WTC11 (cell line): ENCODE measurements around the gene CDK4. TPM values are rescaled to one million over a fixed set of nuclear protein-coding genes. Genes with fewer than 3 reads are reported as not detected.

Experiments
- ATAC-seq: fragments of 200-7000 bp; cut with Tn5 transposase; 2 replicates; pipeline ENCODE4 v1.10.0; 2021; ENCODE audit warnings: mild to moderate bottlenecking, moderate library complexity
- CTCF ChIA-PET: fragments of 300-600 bp; sonication (Branson Sonifier 250); formaldehyde crosslinking; loops from one replicate; lab custom pipeline; 2021; ENCODE audit warnings: antibody characterized with exemption; lab: Charles Lee
- POLR2A ChIA-PET: fragments of 350-600 bp; sonication (Branson Sonifier 250); formaldehyde crosslinking; loops from one replicate; lab custom pipeline; 2021; ENCODE audit warnings: antibody characterized with exemption; lab: Charles Lee
- DNase-seq: peaks from one replicate; pipeline ENCODE4 v3.0.0; 2021; ENCODE audit warnings: low spot score
- H3K27ac Mint-ChIP-seq: 2 replicates; pipeline ENCODE4 v1.8.0; 2021; ENCODE audit warnings: mixed read lengths
- H3K27me3 Mint-ChIP-seq: 2 replicates; pipeline ENCODE4 v1.8.0; 2021; ENCODE audit warnings: low read depth, mild to moderate bottlenecking, moderate library complexity, mixed read lengths
- H3K36me3 Mint-ChIP-seq: 2 replicates; pipeline ENCODE4 v1.8.0; 2021; ENCODE audit warnings: mixed read lengths
- H3K4me1 Mint-ChIP-seq: 2 replicates; pipeline ENCODE4 v1.8.0; 2022; ENCODE audit warnings: mixed read lengths
- H3K4me3 Mint-ChIP-seq: 2 replicates; pipeline ENCODE4 v1.8.0; 2021; ENCODE audit warnings: mild to moderate bottlenecking, moderate library complexity, mixed read lengths
- H3K9me3 Mint-ChIP-seq: 2 replicates; pipeline ENCODE4 v1.8.0; 2021; ENCODE audit warnings: mixed read lengths
- ATF1 ChIP-seq: sonication (generic); formaldehyde crosslinking; IDR thresholded peaks from 2 replicates; pipeline ENCODE4 v1.8.1; 2023; ENCODE audit warnings: mild to moderate bottlenecking, moderate library complexity, missing genetic modification reagents
- ATF3 ChIP-seq: sonication (generic); formaldehyde crosslinking; conservative IDR thresholded peaks from 2 replicates; pipeline ENCODE4 v1.8.1; 2022; ENCODE audit warnings: mild to moderate bottlenecking, missing genetic modification reagents
- CREM ChIP-seq: sonication (generic); formaldehyde crosslinking; IDR thresholded peaks from 2 replicates; pipeline ENCODE4 v1.8.1; 2022; ENCODE audit warnings: mild to moderate bottlenecking, missing genetic modification reagents, moderate library complexity
- E2F4 ChIP-seq: sonication (generic); formaldehyde crosslinking; IDR thresholded peaks from 2 replicates; pipeline ENCODE4 v1.8.1; 2022; ENCODE audit warnings: low read depth, mild to moderate bottlenecking, moderate library complexity, missing genetic modification reagents, borderline replicate concordance
- E2F5 ChIP-seq: sonication (generic); formaldehyde crosslinking; IDR thresholded peaks from 2 replicates; pipeline ENCODE4 v1.8.1; 2022; ENCODE audit warnings: mild to moderate bottlenecking, moderate library complexity, missing genetic modification reagents
- ELF4 ChIP-seq: sonication (generic); formaldehyde crosslinking; IDR thresholded peaks from 2 replicates; pipeline ENCODE4 v1.8.1; 2022; ENCODE audit warnings: low read depth, mild to moderate bottlenecking, moderate library complexity, missing genetic modification reagents
- FOXJ3 ChIP-seq: sonication (generic); formaldehyde crosslinking; IDR thresholded peaks from 2 replicates; pipeline ENCODE4 v1.9.0; 2021; ENCODE audit warnings: missing genetic modification reagents, mild to moderate bottlenecking, borderline replicate concordance
- FOXK1 ChIP-seq: sonication (generic); formaldehyde crosslinking; IDR thresholded peaks from 2 replicates; pipeline ENCODE4 v1.8.0; 2022; ENCODE audit warnings: mild to moderate bottlenecking, moderate library complexity, missing genetic modification reagents
- GRHL2 ChIP-seq: fragments of 250-450 bp; sonication (Bioruptor Pico); IDR thresholded peaks from 2 replicates; pipeline ENCODE4 v1.8.0; 2022; ENCODE audit warnings: mild to moderate bottlenecking, moderate library complexity; ENCODE audit not compliant: insufficient replicate concordance, severe bottlenecking
- HMGA2 ChIP-seq: fragments of 250-450 bp; sonication (Bioruptor Pico); IDR thresholded peaks from 2 replicates; pipeline ENCODE4 v1.4.0; 2021; ENCODE audit warnings: mild to moderate bottlenecking, moderate library complexity
- JAZF1 ChIP-seq: fragments of 250-450 bp; sonication (Bioruptor Pico); IDR thresholded peaks from 2 replicates; pipeline ENCODE4 v1.9.0; 2021; ENCODE audit warnings: moderate library complexity, mild to moderate bottlenecking, inconsistent platforms
- MLX ChIP-seq: sonication (generic); formaldehyde crosslinking; IDR thresholded peaks from 2 replicates; pipeline ENCODE4 v1.8.1; 2023; ENCODE audit warnings: mild to moderate bottlenecking, missing genetic modification reagents, moderate library complexity
- MYBL2 ChIP-seq: sonication (generic); formaldehyde crosslinking; IDR thresholded peaks from 2 replicates; pipeline ENCODE4 v1.8.1; 2023; ENCODE audit warnings: mild to moderate bottlenecking, moderate library complexity, missing genetic modification reagents
- NFATC4 ChIP-seq: fragments of 250-450 bp; sonication (Bioruptor Pico); IDR thresholded peaks from 2 replicates; pipeline ENCODE4 v1.9.0; 2021; ENCODE audit warnings: mild to moderate bottlenecking
- NR3C1 ChIP-seq: sonication (generic); formaldehyde crosslinking; conservative IDR thresholded peaks from 2 replicates; pipeline ENCODE4 v1.8.1; 2023; ENCODE audit warnings: low read depth, mild to moderate bottlenecking, missing genetic modification reagents
- OVOL2 ChIP-seq: fragments of 250-450 bp; sonication (Bioruptor Pico); IDR thresholded peaks from 2 replicates; pipeline ENCODE4 v1.9.0; 2021; ENCODE audit warnings: mild to moderate bottlenecking, borderline replicate concordance
- PREB ChIP-seq: sonication (generic); formaldehyde crosslinking; IDR thresholded peaks from 2 replicates; pipeline ENCODE4 v1.8.1; 2022; ENCODE audit warnings: mild to moderate bottlenecking, missing genetic modification reagents, moderate library complexity, borderline replicate concordance
- TEAD4 ChIP-seq: sonication (generic); formaldehyde crosslinking; IDR thresholded peaks from 2 replicates; pipeline ENCODE4 v1.8.0; 2022; ENCODE audit warnings: mild to moderate bottlenecking, missing genetic modification reagents
- USF2 ChIP-seq: sonication (generic); formaldehyde crosslinking; IDR thresholded peaks from 2 replicates; pipeline ENCODE4 v1.8.1; 2023; ENCODE audit warnings: mild to moderate bottlenecking, missing genetic modification reagents, moderate library complexity
- ZBTB43 ChIP-seq: sonication (generic); formaldehyde crosslinking; IDR thresholded peaks from 2 replicates; pipeline ENCODE4 v1.8.1; 2023; ENCODE audit warnings: mild to moderate bottlenecking, missing genetic modification reagents
- ZNF138 ChIP-seq: sonication (generic); formaldehyde crosslinking; conservative IDR thresholded peaks from 2 replicates; pipeline ENCODE4 v1.8.1; 2022; ENCODE audit warnings: mild to moderate bottlenecking, moderate library complexity, missing genetic modification reagents
- ZNF281 ChIP-seq: sonication (generic); formaldehyde crosslinking; IDR thresholded peaks from 2 replicates; pipeline ENCODE4 v1.8.0; 2023; ENCODE audit warnings: mild to moderate bottlenecking, missing genetic modification reagents
- ZNF396 ChIP-seq: fragments of 250-450 bp; sonication (Bioruptor Pico); IDR thresholded peaks from 2 replicates; pipeline ENCODE4 v1.8.0; 2021; ENCODE audit warnings: mild to moderate bottlenecking, moderate library complexity, borderline replicate concordance
- ZNF671 ChIP-seq: fragments of 250-450 bp; sonication (Bioruptor Pico); IDR thresholded peaks from 2 replicates; pipeline ENCODE4 v1.8.0; 2021; ENCODE audit warnings: mild to moderate bottlenecking
- total RNA-seq: library from RNA; stranded (reverse); gene quantifications from 3 replicates; pipeline ENCODE4 v1.2.3, GENCODE V29; 2021

Gene CDK4
- total RNA-seq, 1 experiment from 2014 or later: 152 TPM

- H3K27ac Mint-ChIP-seq: peak within 1 kb of the TSS; percentile 97
- ChIA-PET POLR2A (interaction anchor here (0.7 to 1.0 kb wide), 3 partner anchors 16 to 54 kb away, joined by 3 to 4 read pairs (median 4); partner anchors contain the start of gene CYP27B1), CTCF (interaction anchor here (0.6 to 2.8 kb wide), 17 partner anchors 11 to 200 kb away, joined by 3 to 17 read pairs (median 4); partner anchors contain the start of genes CYP27B1, EEF1AKMT3 and METTL1)
- H3K36me3 Mint-ChIP-seq: peaks cover 28% of the 10 kb centered on the region
- peaks cover 4% of the 10 kb centered on the region; the same call in 1 of the 2 replicates for H3K4me1 Mint-ChIP-seq
- DNase-seq: peak; percentile 96
- H3K9me3 Mint-ChIP-seq: no peaks in the 10 kb centered on the region
- no peaks in the 10 kb centered on the region for H3K27me3 Mint-ChIP-seq
- ATAC-seq: peak; percentile 91
- peak within 1 kb of the TSS; percentile 100 for H3K4me3 Mint-ChIP-seq
- TF ChIP-seq ELF4 (CRISPR knock-in tag) (no peak), MLX (no peak), E2F4 (CRISPR knock-in tag) (no peak), NFATC4 (no peak), HMGA2 (CRISPR knock-in tag) (no peak), ATF1 (no peak), JAZF1 (CRISPR knock-in tag) (no peak), PREB (CRISPR knock-in tag) (0 out of 2 replicates have a peak, but pooled peaks have one; percentile 24), TEAD4 (CRISPR knock-in tag) (0 out of 2 replicates have a peak, but pooled peaks have one; percentile 46), GRHL2 (CRISPR knock-in tag) (no peak), ATF3 (CRISPR knock-in tag) (peak; percentile 80; the same call in 1 of the 2 replicates), E2F5 (CRISPR knock-in tag) (no peak), ZNF396 (CRISPR knock-in tag) (no peak), OVOL2 (CRISPR knock-in tag) (no peak), NR3C1 (CRISPR knock-in tag) (no peak), CREM (CRISPR knock-in tag) (peak; percentile 88; the same call in 1 of the 2 replicates), ZNF138 (CRISPR knock-in tag) (no peak), FOXJ3 (no peak), ZBTB43 (no peak; the same call in 1 of the 2 replicates), MYBL2 (peak; percentile 72; the same call in 1 of the 2 replicates), USF2 (CRISPR knock-in tag) (no peak), ZNF281 (CRISPR knock-in tag) (no peak), ZNF671 (CRISPR knock-in tag) (no peak), FOXK1 (peak; percentile 100)
Observed at GRCh38 chr12:57782608-57783465, 30.7 kb upstream of the CDK4 start, which contains the start of gene TSFM. TSS of gene TSFM (plus strand) at chr12:57782787. CDS start at chr12:57782802, 15 bp downstream.
